ENCODE measurements around the gene ZNF664.
"Not testable (repeated sequence)": the region's sequence is repeated elsewhere in the genome, so short reads cannot be mapped to it uniquely, and the experiment has no call there.

Gene ZNF664

GRCh38 chr12:123946516-123947505 is 26.2 kb upstream of the ZNF664 start:
- H3K27me3 Mint-ChIP-seq; H3K27ac Mint-ChIP-seq; H3K4me3 Mint-ChIP-seq; H3K4me1 Mint-ChIP-seq (ENCODE audit: low read depth); intact Hi-C loops (cut with micrococcal nuclease): not testable (repeated sequence)
- H3K36me3 Mint-ChIP-seq (ENCODE audit: low read depth): peaks cover 44% of the 10 kb centered on the region
- H3K9me3 Mint-ChIP-seq: peaks cover 12% of the 10 kb centered on the region

GRCh38 chr12:123947531-123947930 is 25.5 kb upstream of the ZNF664 start:
- H3K4me3 Mint-ChIP-seq; H3K27me3 Mint-ChIP-seq; H3K9me3 Mint-ChIP-seq; H3K27ac Mint-ChIP-seq; H3K4me1 Mint-ChIP-seq (ENCODE audit: low read depth); intact Hi-C loops (cut with micrococcal nuclease): not testable (repeated sequence)
- H3K36me3 Mint-ChIP-seq (ENCODE audit: low read depth): peaks cover 37% of the 10 kb centered on the region

GRCh38 chr12:123948401-123948795 is 24.6 kb upstream of the ZNF664 start:
- Mint-ChIP-seq H3K4me3 (no peak overlapping the region), H3K9me3 (no peaks in the 10 kb centered on the region), H3K4me1 (ENCODE audit: low read depth) (peaks cover 8% of the 10 kb centered on the region), H3K27me3 (no peaks in the 10 kb centered on the region), H3K27ac (no peak overlapping the region), H3K36me3 (ENCODE audit: low read depth) (peaks cover 28% of the 10 kb centered on the region)
- intact Hi-C loops (cut with micrococcal nuclease): no loop called here

GRCh38 chr12:123948796-123949769 is 23.9 kb upstream of the ZNF664 start:
- Mint-ChIP-seq H3K9me3 (no peaks in the 10 kb centered on the region), H3K4me1 (ENCODE audit: low read depth) (peaks cover 8% of the 10 kb centered on the region), H3K27ac (no peak overlapping the region), H3K4me3 (no peak overlapping the region), H3K27me3 (no peaks in the 10 kb centered on the region), H3K36me3 (ENCODE audit: low read depth) (peaks cover 22% of the 10 kb centered on the region)
- intact Hi-C loops (cut with micrococcal nuclease): no loop called here

- intact Hi-C loops (cut with micrococcal nuclease): no loop called here
- Mint-ChIP-seq H3K9me3 (no peaks in the 10 kb centered on the region), H3K27me3 (no peaks in the 10 kb centered on the region), H3K36me3 (ENCODE audit: low read depth) (peaks cover 17% of the 10 kb centered on the region), H3K27ac (no peak overlapping the region), H3K4me3 (no peak overlapping the region), H3K4me1 (ENCODE audit: low read depth) (peaks cover 8% of the 10 kb centered on the region)
Observed at GRCh38 chr12:123949770-123950165, 23.2 kb upstream of the ZNF664 start.

GRCh38 chr12:123950476-123951349 is 22.3 kb upstream of the ZNF664 start:
- no peak overlapping the region for H3K4me3 Mint-ChIP-seq
- peaks cover 15% of the 10 kb centered on the region for H3K36me3 Mint-ChIP-seq (ENCODE audit: low read depth)
- H3K27ac Mint-ChIP-seq: no peak overlapping the region
- H3K27me3 Mint-ChIP-seq: no peaks in the 10 kb centered on the region
- H3K9me3 Mint-ChIP-seq: no peaks in the 10 kb centered on the region
- intact Hi-C loops (cut with micrococcal nuclease): no loop called here
- peaks cover 8% of the 10 kb centered on the region for H3K4me1 Mint-ChIP-seq (ENCODE audit: low read depth)

- intact Hi-C loops (cut with micrococcal nuclease): no loop called here
- H3K36me3 Mint-ChIP-seq (ENCODE audit: low read depth): peaks cover 15% of the 10 kb centered on the region
Observed at GRCh38 chr12:123951467-123951866, 21.5 kb upstream of the ZNF664 start.

GRCh38 chr12:123952037-123952436 is 21.0 kb upstream of the ZNF664 start:
- intact Hi-C loops (cut with micrococcal nuclease): no loop called here
- H3K4me1 Mint-ChIP-seq (ENCODE audit: low read depth): peaks cover 8% of the 10 kb centered on the region
- H3K9me3 Mint-ChIP-seq: no peaks in the 10 kb centered on the region
- no peak overlapping the region for H3K4me3 Mint-ChIP-seq
- peaks cover 15% of the 10 kb centered on the region for H3K36me3 Mint-ChIP-seq (ENCODE audit: low read depth)
- no peak overlapping the region for H3K27ac Mint-ChIP-seq
- H3K27me3 Mint-ChIP-seq: no peaks in the 10 kb centered on the region

More at GRCh38 chr12:123951467-123951866, 21.5 kb upstream of the ZNF664 start:
- Mint-ChIP-seq H3K27me3 (no peaks in the 10 kb centered on the region), H3K4me3 (no peak overlapping the region), H3K27ac (no peak overlapping the region), H3K4me1 (ENCODE audit: low read depth) (peaks cover 8% of the 10 kb centered on the region), H3K9me3 (no peaks in the 10 kb centered on the region)

- peaks cover 8% of the 10 kb centered on the region for H3K4me1 Mint-ChIP-seq (ENCODE audit: low read depth)
- intact Hi-C loops (cut with micrococcal nuclease): no loop called here
- no peak overlapping the region for H3K27ac Mint-ChIP-seq
- H3K9me3 Mint-ChIP-seq: no peaks in the 10 kb centered on the region
- H3K27me3 Mint-ChIP-seq: no peaks in the 10 kb centered on the region
- peaks cover 3% of the 10 kb centered on the region for H3K36me3 Mint-ChIP-seq (ENCODE audit: low read depth)
- H3K4me3 Mint-ChIP-seq: no peak overlapping the region
Observed at GRCh38 chr12:123954647-123955350, 18.2 kb upstream of the ZNF664 start.

GRCh38 chr12:123956249-123956648 is 16.8 kb upstream of the ZNF664 start:
- Mint-ChIP-seq H3K4me1 (ENCODE audit: low read depth) (no peaks in the 10 kb centered on the region), H3K4me3 (no peak overlapping the region)
- intact Hi-C loops (cut with micrococcal nuclease): no loop called here

GRCh38 chr12:123957196-123957595 is 15.8 kb upstream of the ZNF664 start:
- intact Hi-C loops (cut with micrococcal nuclease): no loop called here
- Mint-ChIP-seq H3K4me3 (no peak overlapping the region), H3K27me3 (no peaks in the 10 kb centered on the region), H3K9me3 (no peaks in the 10 kb centered on the region), H3K36me3 (ENCODE audit: low read depth) (no peaks in the 10 kb centered on the region), H3K4me1 (ENCODE audit: low read depth) (no peaks in the 10 kb centered on the region), H3K27ac (no peak overlapping the region)

More at GRCh38 chr12:123956249-123956648, 16.8 kb upstream of the ZNF664 start:
- Mint-ChIP-seq H3K27ac (no peak overlapping the region), H3K9me3 (no peaks in the 10 kb centered on the region), H3K27me3 (no peaks in the 10 kb centered on the region), H3K36me3 (ENCODE audit: low read depth) (no peaks in the 10 kb centered on the region)

GRCh38 chr12:123958462-123958861 is 14.6 kb upstream of the ZNF664 start:
- Mint-ChIP-seq H3K4me1 (ENCODE audit: low read depth) (no peaks in the 10 kb centered on the region), H3K4me3 (no peak overlapping the region), H3K27ac (no peak overlapping the region), H3K9me3 (no peaks in the 10 kb centered on the region), H3K27me3 (no peaks in the 10 kb centered on the region), H3K36me3 (ENCODE audit: low read depth) (peaks cover 8% of the 10 kb centered on the region)
- intact Hi-C loops (cut with micrococcal nuclease): no loop called here

- intact Hi-C loops (cut with micrococcal nuclease): no loop called here
- H3K27ac Mint-ChIP-seq: no peak overlapping the region
- no peaks in the 10 kb centered on the region for H3K9me3 Mint-ChIP-seq
- no peak overlapping the region for H3K4me3 Mint-ChIP-seq
- no peaks in the 10 kb centered on the region for H3K27me3 Mint-ChIP-seq
- no peaks in the 10 kb centered on the region for H3K4me1 Mint-ChIP-seq (ENCODE audit: low read depth)
- H3K36me3 Mint-ChIP-seq (ENCODE audit: low read depth): peaks cover 10% of the 10 kb centered on the region
Observed at GRCh38 chr12:123958876-123959275, 14.1 kb upstream of the ZNF664 start.
